H1 (cell line): ENCODE results near the gene PLEKHM1. TPM values are rescaled to one million over a fixed set of nuclear protein-coding genes. Genes with fewer than 3 reads are reported as not detected.

Experiments used
- CTCF ChIA-PET: fragments of 300-600 bp; sonication (Branson Sonifier 250); formaldehyde crosslinking; loops from one replicate; lab custom pipeline; 2021; ENCODE audit not compliant: partially characterized antibody; lab: Charles Lee
- POLR2A ChIA-PET: fragments of 300-600 bp; sonication (Branson Sonifier 250); formaldehyde crosslinking; loops from one replicate; lab custom pipeline; 2021; ENCODE audit warnings: inconsistent platforms; ENCODE audit not compliant: partially characterized antibody; lab: Charles Lee
- DNase-seq, 2 experiments: peaks; one replicate each; pipeline versions ENCODE4 v3.0.0 to v3.0.0-alpha.2; 2010 to 2022; ENCODE audit warnings: low spot score in 2 of 2, low read depth in 1 of 2, mixed read lengths in 1 of 2
- FAIRE-seq: peaks from 2 replicates; lab custom pipeline; 2011; peaks lifted over from hg19 to GRCh38; lab: Jason Lieb, UNC
- H2AFZ ChIP-seq: 2 replicates; pipeline ENCODE4 v1.8.1; 2012; ENCODE audit warnings: low read length, inconsistent platforms
- H2AK5ac ChIP-seq: 2 replicates; pipeline ENCODE4 v1.6.1; 2013; ENCODE audit warnings: low read depth, low read length
- H2BK120ac ChIP-seq: replicated peaks from 2 replicates; pipeline ENCODE3; 2013; ENCODE audit warnings: low read depth, low read length, inconsistent platforms
- H2BK12ac ChIP-seq: 2 replicates; pipeline ENCODE4 v1.6.1; 2013; ENCODE audit warnings: low read depth, low read length
- H2BK15ac ChIP-seq: 2 replicates; pipeline ENCODE4 v1.6.1; 2013; ENCODE audit warnings: low read length
- H2BK20ac ChIP-seq: 2 replicates; pipeline ENCODE4 v1.6.1; 2013; ENCODE audit warnings: low read length
- H2BK5ac ChIP-seq: 2 replicates; pipeline ENCODE4 v1.6.1; 2013; ENCODE audit warnings: low read depth, low read length
- H3K14ac ChIP-seq: 2 replicates; pipeline ENCODE4 v1.6.1; 2013; ENCODE audit warnings: inconsistent platforms; ENCODE audit not compliant: insufficient read length
- H3K18ac ChIP-seq: 2 replicates; pipeline ENCODE4 v1.6.1; 2013; ENCODE audit warnings: low read length; ENCODE audit errors: extremely low read depth
- H3K23ac ChIP-seq: 2 replicates; pipeline ENCODE4 v1.6.1; 2013; ENCODE audit warnings: inconsistent platforms; ENCODE audit not compliant: insufficient read length
- H3K23me2 ChIP-seq: 2 replicates; pipeline ENCODE4 v1.6.1; 2013; ENCODE audit warnings: low read depth, low read length
- H3K27ac ChIP-seq: 2 replicates; pipeline ENCODE4 v1.6.1; 2011; ENCODE audit warnings: low read depth, low read length, inconsistent platforms
- H3K27me3 ChIP-seq, 4 experiments: replicated peaks in 1 of 4; 1 replicate in 1 of 4; 2 replicates in 3 of 4; pipeline versions ENCODE4 v1.6.1 to v1.8.1; 2011 to 2013; ENCODE audit warnings: low read length in 3 of 4, mild to moderate bottlenecking in 3 of 4, inconsistent platforms in 2 of 4, mixed read lengths in 2 of 4, moderate library complexity in 1 of 4; ENCODE audit not compliant: control insufficient read depth in 3 of 4, insufficient read depth in 3 of 4; ENCODE audit errors: extremely low read depth in 1 of 4
- H3K36me3 ChIP-seq, 4 experiments: 2 replicates each; pipeline versions ENCODE4 v1.6.1 to v1.8.1; 2011 to 2013; ENCODE audit warnings: mild to moderate bottlenecking in 4 of 4, low read length in 3 of 4, moderate library complexity in 2 of 4, control low read depth in 1 of 4, inconsistent platforms in 1 of 4; ENCODE audit not compliant: insufficient read depth in 4 of 4, control insufficient read depth in 2 of 4
- H3K4ac ChIP-seq: replicated peaks from 2 replicates; pipeline ENCODE3; 2013; ENCODE audit warnings: low read length, low read depth, mixed read lengths, inconsistent platforms; ENCODE audit not compliant: insufficient read length
- H3K4me1 ChIP-seq, 4 experiments: replicated peaks in 1 of 4; 1 replicate in 1 of 4; 2 replicates in 3 of 4; pipeline versions ENCODE4 v1.6.1 to v1.8.1; 2011 to 2013; ENCODE audit warnings: low read length in 3 of 4, inconsistent platforms in 2 of 4, mixed read lengths in 1 of 4; ENCODE audit not compliant: insufficient read depth in 4 of 4, control insufficient read depth in 3 of 4
- H3K4me2 ChIP-seq, 2 experiments: 2 replicates each; pipeline versions ENCODE4 v1.6.1 to v1.8.1; 2011 to 2013; ENCODE audit warnings: low read depth in 2 of 2, low read length in 2 of 2, control low read depth in 1 of 2, inconsistent platforms in 1 of 2, mild to moderate bottlenecking in 1 of 2; ENCODE audit not compliant: insufficient read depth in 1 of 2
- H3K4me3 ChIP-seq, 4 experiments: fragments of 200-600, 300-600 bp in 1 of 4; sonication (generic), shearing (Covaris generic), sonication (Bioruptor Twin) in 1 of 4; 2 replicates each; pipeline versions ENCODE4 v1.5.1 to v1.8.1; 2011 to 2016; ENCODE audit warnings: low read length in 4 of 4, low read depth in 3 of 4, control low read depth in 2 of 4, inconsistent platforms in 2 of 4, mild to moderate bottlenecking in 2 of 4, mixed read lengths in 1 of 4, moderate library complexity in 1 of 4; ENCODE audit not compliant: insufficient read depth in 2 of 4; ENCODE audit errors: extremely low read depth in 1 of 4
- H3K56ac ChIP-seq: replicated peaks from 2 replicates; pipeline ENCODE3; 2013; ENCODE audit warnings: low read depth, mild to moderate bottlenecking, mixed read lengths, low read length, inconsistent platforms; ENCODE audit not compliant: insufficient read length
- H3K79me1 ChIP-seq: 2 replicates; pipeline ENCODE4 v1.6.1; 2013; ENCODE audit warnings: low read depth, low read length, control low read depth
- H3K79me2 ChIP-seq, 2 experiments: 2 replicates each; pipeline versions ENCODE4 v1.6.1 to v1.8.1; 2012 to 2013; ENCODE audit warnings: low read length in 2 of 2, mild to moderate bottlenecking in 2 of 2, inconsistent platforms in 1 of 2; ENCODE audit not compliant: insufficient read depth in 2 of 2, control insufficient read depth in 1 of 2
- H3K9ac ChIP-seq, 4 experiments: replicated peaks in 1 of 4; 1 replicate in 1 of 4; 2 replicates in 3 of 4; pipeline versions ENCODE4 v1.6.1 to v1.8.1; 2011 to 2013; ENCODE audit warnings: low read depth in 3 of 4, low read length in 3 of 4, control low read depth in 2 of 4, mild to moderate bottlenecking in 2 of 4, moderate library complexity in 2 of 4, inconsistent platforms in 1 of 4; ENCODE audit errors: extremely low read depth in 1 of 4
- H3K9me3 ChIP-seq, 2 experiments: 2 replicates each; pipeline versions ENCODE4 v1.6.1 to v1.8.1; 2012 to 2013; ENCODE audit warnings: mild to moderate bottlenecking in 2 of 2, moderate library complexity in 2 of 2, control low read depth in 1 of 2, inconsistent platforms in 1 of 2, low read depth in 1 of 2, low read length in 1 of 2, mixed read lengths in 1 of 2; ENCODE audit not compliant: insufficient read depth in 2 of 2
- H4K20me1 ChIP-seq, 2 experiments: replicated peaks in 1 of 2; 2 replicates each; pipeline versions ENCODE3 to v1.8.1; 2011 to 2013; ENCODE audit warnings: inconsistent platforms in 2 of 2, low read length in 2 of 2, mild to moderate bottlenecking in 1 of 2; ENCODE audit not compliant: insufficient read depth in 2 of 2, control insufficient read depth in 1 of 2
- H4K5ac ChIP-seq: 2 replicates; pipeline ENCODE4 v1.6.1; 2013; ENCODE audit warnings: low read length, low read depth, mixed read lengths, inconsistent platforms; ENCODE audit not compliant: insufficient read length
- H4K8ac ChIP-seq: 2 replicates; pipeline ENCODE4 v1.8.0; 2013; ENCODE audit warnings: mild to moderate bottlenecking, moderate library complexity, low read length, inconsistent platforms; ENCODE audit not compliant: insufficient read depth; ENCODE audit errors: extremely low read depth
- H4K91ac ChIP-seq: replicated peaks from 2 replicates; pipeline ENCODE3; 2013; ENCODE audit warnings: low read length, mixed read lengths, inconsistent platforms; ENCODE audit not compliant: insufficient read length
- BACH1 ChIP-seq: IDR thresholded peaks from 2 replicates; pipeline ENCODE4 v1.6.1; 2012; ENCODE audit warnings: low read length, improper control_type of control experiment
- BCL11A ChIP-seq, 2 experiments: IDR thresholded peaks; one replicate each; pipeline ENCODE4 v1.6.1; 2011; ENCODE audit warnings: low read depth in 2 of 2, low read length in 2 of 2, mild to moderate bottlenecking in 2 of 2
- HDAC6 ChIP-seq: IDR thresholded peaks from one replicate; pipeline ENCODE4 v1.7.1; 2012; ENCODE audit warnings: low read depth, mild to moderate bottlenecking, inconsistent platforms, low read length, moderate library complexity
- JUN ChIP-seq: IDR thresholded peaks from 2 replicates; pipeline ENCODE4 v1.6.1; 2011; ENCODE audit warnings: low read depth, mild to moderate bottlenecking, improper control_type of control experiment, low read length
- RAD21 ChIP-seq, 2 experiments: IDR thresholded peaks in 1 of 2; conservative IDR thresholded peaks in 1 of 2; 2 replicates each; pipeline ENCODE4 v1.6.1; 2011; ENCODE audit warnings: low read depth in 2 of 2, low read length in 2 of 2, improper control_type of control experiment in 1 of 2, inconsistent platforms in 1 of 2, mild to moderate bottlenecking in 1 of 2, moderate library complexity in 1 of 2
- SIN3A ChIP-seq, 2 experiments: IDR thresholded peaks in 1 of 2; conservative IDR thresholded peaks in 1 of 2; 2 replicates each; pipeline ENCODE4 v1.6.1; 2011 to 2012; ENCODE audit warnings: low read length in 2 of 2, improper control_type of control experiment in 1 of 2, low read depth in 1 of 2, mild to moderate bottlenecking in 1 of 2
- SP2 ChIP-seq: IDR thresholded peaks from 2 replicates; pipeline ENCODE4 v1.6.1; 2012; ENCODE audit warnings: mild to moderate bottlenecking, low read length, inconsistent platforms
- TCF12 ChIP-seq: IDR thresholded peaks from 2 replicates; pipeline ENCODE4 v1.6.1; 2011; ENCODE audit warnings: low read depth, mild to moderate bottlenecking, low read length
- ZNF274 ChIP-seq: IDR thresholded peaks from 2 replicates; pipeline ENCODE4 v1.7.0; 2012; ENCODE audit warnings: low read length, borderline replicate concordance; ENCODE audit errors: extremely low read depth
- WGBS, 2 experiments: shearing (Covaris generic) in 1 of 2; methylation state at CpG; one replicate each; pipeline versions ENCODE4 v1.1.6 to v1.1.7; 2013 to 2015; ENCODE audit warnings: low lambda C conversion rate in 2 of 2, mixed read lengths in 2 of 2, inconsistent platforms in 1 of 2, low coverage in 1 of 2, missing lambda C conversion rate in 1 of 2; ENCODE audit not compliant: insufficient replicate concordance in 2 of 2, insufficient coverage in 1 of 2, insufficient read length in 1 of 2; ENCODE audit errors: extremely low coverage in 1 of 2, missing lambda C conversion rate in 1 of 2; 5-methylcytosine and 5-hydroxymethylcytosine counted together
- polyA plus RNA-seq, 7 experiments: library from polyadenylated mRNA; depleted of rRNA in 3 of 7; stranded (reverse) in 5 of 7; unstranded in 2 of 7; fragments of >200 nt in 5 of 7; fragments of 200-250 nt in 2 of 7; gene quantifications; 1 replicate in 5 of 7; 2 replicates in 1 of 7; 4 replicates in 1 of 7; pipeline versions ENCODE4 v1.2.1 to v1.2.3, GENCODE V29; 2011 to 2013; ENCODE audit warnings: missing spikeins in 2 of 7, mixed read lengths in 2 of 7
- total RNA-seq: library from RNA; stranded (reverse); fragmentation: NEBNext Ultra II Directional; extraction: Animal tissue kit (Norgen Biotek cat#: 25700); gene quantifications from 2 replicates; pipeline ENCODE4 v1.2.1, GENCODE V29; 2021

The PLEKHM1 gene
- total and polyA plus RNA-seq, 2 of the 8 experiments (the other 6 are each of a cell fraction or from before 2014, with no cell fraction given): 7.6 to 17.9 TPM

DNA sequence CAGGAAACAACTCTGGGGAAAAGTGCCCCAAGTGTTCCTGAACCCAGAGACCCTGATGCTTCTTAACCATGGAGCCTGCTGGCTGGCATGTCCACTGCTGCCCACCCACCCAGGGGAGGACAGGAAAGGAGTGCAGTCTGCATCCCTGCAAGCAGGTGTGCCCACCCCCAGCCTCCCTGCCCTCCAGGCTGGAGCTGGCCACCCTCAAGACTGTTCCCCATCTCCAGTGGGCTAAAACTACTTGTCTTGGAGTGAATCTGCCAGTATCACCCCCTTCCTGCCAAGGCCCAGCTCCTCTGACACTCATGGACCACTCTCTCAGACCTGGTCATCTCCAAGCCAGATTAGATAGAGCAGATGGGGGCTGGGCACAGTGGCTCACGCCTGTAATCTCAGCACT, 87.6 kb downstream of the PLEKHM1 start:
- Histone ChIP-seq H3K56ac (no peak overlapping the region), H3K4me3 (no peak overlapping the region), H3K14ac (no peak overlapping the region), H3K23ac (no peak overlapping the region), H2BK12ac (no peak overlapping the region), H2BK20ac (no peak overlapping the region), H3K79me1 (no peaks in the 10 kb centered on the region), H2AK5ac (no peak overlapping the region), H3K18ac (no peak overlapping the region), H3K4me2 (no peak overlapping the region), H4K20me1 (peaks cover 0 to 2% of the 10 kb centered on the region in 2 experiments), H3K4me1 (peaks cover 0 to 16% (median 6%) of the 10 kb centered on the region in 4 experiments; a peak in 6 of 7 replicates), H2BK15ac (no peak overlapping the region), H4K5ac (no peak overlapping the region), H3K36me3 (peaks cover 0 to 5% (median 0%) of the 10 kb centered on the region in 4 experiments; a peak in 2 of 8 replicates), H3K23me2 (peaks cover 2% of the 10 kb centered on the region; the same call in 1 of the 2 replicates), H3K79me2 (no peaks in the 10 kb centered on the region), H3K27ac (no peak overlapping the region), H2BK120ac (no peak overlapping the region), H4K8ac (peak overlapping the region; percentile 18; the same call in 1 of the 2 replicates), H3K4ac (no peak overlapping the region), H3K27me3 (no peaks in the 10 kb centered on the region), H2AFZ (no peak overlapping the region), H4K91ac (no peak overlapping the region), H3K9ac (no peak overlapping the region), H3K9me3 (no peaks in the 10 kb centered on the region), H2BK5ac (no peak overlapping the region)
- DNase-seq (no peak), FAIRE-seq (no peak)
- POLR2A ChIA-PET: no interaction called here
- TF ChIP-seq TCF12 (no peak), SIN3A (conservative IDR thresholded peaks at IDR 0.05 in 1 of 2, IDR thresholded peaks at IDR 0.05 in 1 of 2; ENCODE audit: low read depth in 1 of 2, low read length in 2 of 2) (no peak), JUN (no peak), ZNF274 (no peak), RAD21 (IDR thresholded peaks at IDR 0.05 in 1 of 2, conservative IDR thresholded peaks at IDR 0.05 in 1 of 2; ENCODE audit: low read depth in 2 of 2, low read length in 2 of 2) (no peak), HDAC6 (no peak), BCL11A (IDR thresholded peaks at IDR 0.05; ENCODE audit: low read depth in 2 of 2, low read length in 2 of 2) (no peak), SP2 (no peak), BACH1 (no peak)
- CTCF ChIA-PET: interaction anchor here (3.2 to 21.9 kb wide), 2 partner anchors 8 to 24 kb away, joined by 20 to 331 read pairs; partner anchors contain the start of gene ARHGAP27
- 82% methylated on average over 1 of the region's 1 CpG; no CpG with 5 or more reads in 1 of the 2 experiments for WGBS, 2 experiments
